Cardiac septum (tissue), 1 donor: ENCODE results near the gene GNPTG. TPM values are rescaled to one million over a fixed set of nuclear protein-coding genes. Genes with fewer than 3 reads are reported as not detected.
"Not testable (repeated sequence)": the region's sequence is repeated elsewhere in the genome, so short reads cannot be mapped to it uniquely, and the experiment has no call there.

ENCODE experiments used
- DNase-seq: peaks from one replicate; pipeline ENCODE4 v3.0.0-alpha.2; 2020; ENCODE audit warnings: low spot score
- intact Hi-C: fragments of 100-400 bp; cut with DNase I; formaldehyde crosslinking; loops from one replicate; pipeline ENCODE4 v1.14.0; 2022
- total RNA-seq: library from RNA; stranded (reverse); fragmentation: NEBNext Ultra II Directional; extraction: Animal tissue kit (Norgen Biotek cat#: 25700); gene quantifications from one replicate; pipeline ENCODE4 v1.2.1, GENCODE V29; 2021
- donor health status: DM: no; HTN: no; CAD: no.

The GNPTG gene
- total RNA-seq, 1 donor from 2014 or later: 32.3 TPM

DNA sequence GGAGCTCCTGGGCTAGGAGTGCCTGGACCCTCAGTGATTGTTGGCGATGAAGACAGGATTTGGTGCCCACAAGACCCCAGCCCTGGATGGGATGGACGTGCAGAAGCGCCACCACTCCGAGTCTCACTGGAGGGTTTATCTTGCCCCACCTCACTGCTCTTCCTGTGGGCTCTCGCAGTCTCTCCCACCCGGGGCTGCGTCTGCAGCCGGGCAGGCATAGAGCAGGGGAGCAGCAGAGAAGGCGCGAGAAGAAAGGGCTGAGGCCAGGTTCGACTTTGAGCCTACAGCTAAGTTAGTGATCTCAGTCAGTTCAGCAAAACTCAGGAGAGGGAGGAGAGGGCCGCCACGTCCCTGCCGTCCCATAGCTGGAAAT, 35.7 kb upstream of the GNPTG start:
- DNase-seq: no peak
- intact Hi-C loops: no loop called here

DNA sequence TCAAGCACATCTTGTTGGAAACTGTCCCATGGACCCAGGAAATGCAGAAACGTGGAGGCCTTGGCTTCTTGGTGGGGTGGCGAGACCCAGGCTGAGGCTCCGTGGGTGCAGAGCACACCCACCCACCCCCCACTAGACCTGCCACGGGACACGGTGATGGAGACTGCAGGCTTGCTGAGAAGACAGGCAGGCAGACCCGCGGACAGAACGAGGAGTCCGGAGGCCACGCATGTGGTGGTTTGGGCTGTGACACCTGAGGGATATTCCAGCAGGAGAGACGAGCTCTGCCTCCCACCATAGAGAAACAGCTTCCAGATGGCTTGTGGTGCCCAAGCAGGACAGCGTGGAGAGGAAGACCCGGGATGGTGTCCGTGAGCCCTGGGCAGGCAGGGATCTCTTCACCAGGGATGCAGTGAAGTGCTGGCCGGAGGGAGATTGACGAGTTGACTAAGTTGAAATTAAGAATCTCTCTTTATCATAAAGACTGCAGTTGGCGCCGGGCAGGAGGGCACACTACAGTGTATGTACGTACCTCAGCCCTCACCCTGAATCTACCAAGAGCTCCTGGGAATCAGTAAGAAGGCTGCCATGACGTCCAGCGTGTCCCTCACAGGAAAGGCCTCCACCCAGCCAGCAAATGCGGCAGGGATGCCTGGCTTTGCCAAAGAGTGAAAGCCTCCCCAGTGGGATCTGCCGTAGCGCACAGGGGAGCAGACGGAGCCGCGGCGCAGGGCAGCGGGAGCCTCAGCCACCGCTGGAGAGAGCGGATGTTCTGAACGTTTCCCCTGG, 34.1 kb upstream of the GNPTG start:
- no peak for DNase-seq
- intact Hi-C loops: no loop called here

DNA sequence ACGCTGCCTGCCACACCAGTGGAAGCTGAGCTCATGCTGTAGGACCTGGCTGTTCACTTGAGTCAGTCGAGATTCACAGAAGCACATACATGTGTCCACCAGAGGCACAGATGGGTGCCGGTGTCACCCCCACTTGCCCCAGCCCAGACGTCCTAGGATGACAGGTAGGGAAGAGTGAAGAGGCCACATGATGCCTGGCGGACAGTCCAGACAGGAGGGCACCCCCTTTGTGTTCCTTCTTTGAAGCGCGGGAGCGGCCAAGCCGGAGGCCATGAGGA, 33.5 kb upstream of the GNPTG start:
- intact Hi-C loops: no loop called here
- DNase-seq: no peak

DNA sequence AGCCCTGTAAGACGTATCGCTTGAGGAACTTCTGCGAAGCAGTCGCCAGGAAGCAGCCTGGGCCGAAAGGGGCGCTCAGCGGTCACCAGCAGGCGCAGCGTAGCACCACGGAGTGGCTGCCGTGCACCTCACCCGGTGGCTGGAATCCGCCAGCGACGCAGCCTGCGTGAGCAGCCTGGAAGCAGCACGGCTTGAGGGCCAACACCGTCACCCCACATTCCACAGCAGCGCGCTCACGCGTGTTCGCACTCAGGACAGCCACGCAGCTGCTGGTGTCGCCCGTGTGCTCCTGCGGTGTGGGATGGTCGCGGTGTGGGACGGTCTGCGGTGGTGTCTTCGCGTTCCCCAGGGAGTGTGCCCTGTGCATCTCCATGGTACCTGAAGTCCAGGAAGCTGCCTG, 32.7 kb upstream of the GNPTG start:
- DNase-seq: no peak
- intact Hi-C loops: no loop called here

DNA sequence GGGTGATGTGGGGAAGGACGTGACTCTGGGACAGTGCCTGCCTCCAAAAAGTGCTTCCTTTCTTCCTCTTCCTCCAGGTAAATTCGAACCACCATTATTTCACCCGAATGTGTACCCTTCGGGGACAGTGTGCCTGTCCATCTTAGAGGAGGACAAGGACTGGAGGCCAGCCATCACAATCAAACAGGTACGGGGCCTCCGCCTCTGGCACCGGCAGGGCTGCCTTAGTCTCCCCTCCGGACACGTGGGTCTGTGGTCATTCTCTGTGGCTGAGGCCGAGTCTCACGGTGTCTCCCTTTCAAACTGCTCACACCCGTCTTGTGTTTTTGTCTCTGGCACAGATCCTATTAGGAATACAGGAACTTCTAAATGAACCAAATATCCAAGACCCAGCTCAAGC, 31.6 kb upstream of the GNPTG start:
- intact Hi-C loops: no loop called here
- no peak for DNase-seq

DNA sequence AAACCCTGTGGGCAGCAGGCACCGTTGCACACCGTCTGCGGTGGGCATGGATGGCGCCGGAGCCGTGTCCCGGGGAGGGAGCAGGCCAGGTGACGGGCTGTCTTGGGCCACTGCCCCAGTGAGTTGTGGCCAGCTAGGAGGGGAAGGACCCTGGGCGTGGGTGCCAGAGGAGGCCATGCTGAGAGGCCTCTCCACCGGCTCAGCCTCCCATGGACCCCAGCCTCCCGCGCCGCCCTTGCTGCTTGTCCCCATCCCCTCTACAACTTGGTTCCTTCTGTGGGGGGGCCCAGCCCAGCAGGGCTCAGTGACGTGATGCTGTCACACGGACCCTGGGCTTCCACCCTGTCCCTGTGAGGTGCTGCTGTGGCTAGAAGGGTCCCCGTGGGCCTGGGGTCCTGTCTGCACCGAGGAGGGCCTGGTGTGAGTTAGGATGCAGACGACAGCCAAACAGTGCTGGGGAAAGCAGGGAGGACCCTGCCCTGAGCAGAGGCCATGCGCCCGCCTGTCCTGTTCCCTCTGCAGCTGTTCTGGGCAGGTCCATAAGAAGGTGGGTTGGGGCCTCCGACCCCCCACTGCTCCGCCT, 31.0 kb upstream of the GNPTG start:
- no peak for DNase-seq
- intact Hi-C loops: no loop called here

DNA sequence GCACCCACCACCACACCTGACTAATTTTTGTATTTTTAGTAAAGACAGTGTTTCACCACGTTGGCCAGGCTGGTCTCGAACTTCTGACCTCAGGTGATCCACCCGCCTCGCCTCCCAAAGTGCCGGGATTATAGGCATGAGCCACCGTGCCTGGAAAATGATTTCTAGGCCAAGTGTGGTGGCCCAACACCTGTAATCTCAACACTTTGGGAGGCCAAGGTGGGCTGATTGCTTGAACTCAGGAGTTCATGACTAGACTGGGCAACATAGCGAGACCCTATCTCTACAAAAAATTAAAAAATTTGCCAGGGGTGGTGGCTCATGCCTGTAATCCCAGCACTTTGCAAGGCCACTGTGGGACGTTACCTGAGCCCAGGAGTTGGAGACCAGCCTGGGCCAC, 29.3 kb upstream of the GNPTG start:
- intact Hi-C loops: no loop called here
- no peak for DNase-seq

DNA sequence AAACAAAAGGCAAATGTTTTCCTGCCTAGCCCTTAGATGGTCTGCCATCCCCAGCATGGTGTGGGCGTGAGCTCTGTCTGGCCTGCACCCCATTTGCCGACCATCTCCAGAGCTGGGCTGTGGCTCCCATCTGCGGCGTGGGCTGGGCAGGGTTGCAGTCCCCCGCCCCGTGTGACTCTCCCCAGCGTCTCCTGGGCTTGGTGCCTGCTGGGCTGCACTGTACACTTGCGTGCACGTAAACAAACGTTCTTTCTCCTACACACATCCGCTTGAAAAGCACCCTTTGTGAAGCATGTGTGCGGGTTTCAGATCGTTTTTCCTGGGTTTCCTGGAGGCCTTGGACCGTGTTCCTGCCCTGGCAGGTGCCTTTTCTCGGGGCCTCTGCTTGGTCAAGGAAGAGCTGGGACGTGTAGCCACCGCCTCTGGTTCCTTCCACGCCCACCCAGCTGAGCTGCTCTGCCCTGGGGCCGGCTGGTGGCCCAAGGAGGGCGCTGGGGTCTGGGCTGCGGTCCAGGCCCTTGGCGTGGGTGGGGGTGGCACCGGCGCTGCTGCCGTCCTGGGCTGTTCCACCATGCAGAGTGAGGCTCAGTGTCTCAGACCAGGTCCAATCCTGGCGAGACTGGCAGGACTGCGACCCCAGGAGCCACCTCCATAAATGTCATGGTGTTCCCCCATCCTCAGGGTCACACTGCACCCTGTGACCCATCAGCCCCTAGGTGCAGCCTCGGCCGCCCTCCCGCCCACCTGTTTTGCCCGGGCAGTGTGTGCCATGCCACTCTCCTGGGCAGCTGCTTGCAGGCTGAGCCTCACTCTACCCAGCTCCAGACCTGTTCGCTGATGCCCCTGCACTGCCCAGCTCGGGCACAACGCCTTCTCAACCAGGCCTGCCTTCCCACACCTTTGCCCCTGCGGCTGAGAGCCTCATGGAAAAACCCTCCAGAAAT, 28.2 kb upstream of the GNPTG start:
- no peak for DNase-seq
- intact Hi-C loops: no loop called here

DNA sequence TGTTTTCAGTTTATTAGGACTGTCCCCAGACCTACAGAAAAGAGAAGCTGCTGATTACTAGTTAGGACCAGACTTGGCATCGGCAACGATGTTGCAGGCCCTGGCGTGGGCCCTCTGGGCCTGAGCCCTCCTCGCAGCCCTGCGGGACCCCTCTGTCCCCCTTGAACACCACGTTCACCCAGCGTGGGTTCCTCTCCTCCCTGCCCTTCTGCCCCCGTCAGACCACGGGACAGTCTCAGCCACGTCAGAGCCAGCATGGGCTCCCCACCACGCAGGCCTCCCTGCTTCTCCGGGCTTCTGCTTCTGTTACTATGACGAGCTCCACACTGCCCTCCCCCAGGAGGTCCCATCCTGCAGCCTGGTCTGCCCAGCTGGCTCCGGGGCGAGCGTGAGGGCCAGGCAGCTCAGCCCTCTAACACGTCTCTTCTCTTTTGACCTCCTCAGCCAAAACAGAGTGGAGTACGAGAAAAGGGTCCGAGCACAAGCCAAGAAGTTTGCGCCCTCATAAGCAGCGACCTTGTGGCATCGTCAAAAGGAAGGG, 27.4 kb upstream of the GNPTG start:
- intact Hi-C loops: no loop called here

DNA sequence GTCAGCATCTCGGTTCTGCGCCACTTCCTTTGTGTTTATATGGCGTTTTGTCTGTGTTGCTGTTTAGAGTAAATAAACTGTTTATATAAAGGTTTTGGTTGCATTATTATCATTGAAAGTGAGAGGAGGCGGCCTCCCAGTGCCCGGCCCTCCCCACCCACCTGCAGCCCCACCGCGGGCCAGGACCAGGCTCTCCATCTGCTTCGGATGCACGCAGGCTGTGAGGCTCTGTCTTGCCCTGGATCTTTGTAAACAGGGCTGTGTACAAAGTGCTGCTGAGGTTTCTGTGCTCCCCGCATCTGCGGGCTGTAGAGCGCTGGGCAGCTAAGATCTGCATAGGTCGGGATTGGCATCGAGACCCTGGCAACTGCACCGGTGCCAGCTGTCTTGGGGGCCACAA, 26.5 kb upstream of the GNPTG start:
- no peak for DNase-seq
- intact Hi-C loops: no loop called here

More for the DNA sequence above, 27.4 kb upstream of the GNPTG start:
- DNase-seq: no peak

DNA sequence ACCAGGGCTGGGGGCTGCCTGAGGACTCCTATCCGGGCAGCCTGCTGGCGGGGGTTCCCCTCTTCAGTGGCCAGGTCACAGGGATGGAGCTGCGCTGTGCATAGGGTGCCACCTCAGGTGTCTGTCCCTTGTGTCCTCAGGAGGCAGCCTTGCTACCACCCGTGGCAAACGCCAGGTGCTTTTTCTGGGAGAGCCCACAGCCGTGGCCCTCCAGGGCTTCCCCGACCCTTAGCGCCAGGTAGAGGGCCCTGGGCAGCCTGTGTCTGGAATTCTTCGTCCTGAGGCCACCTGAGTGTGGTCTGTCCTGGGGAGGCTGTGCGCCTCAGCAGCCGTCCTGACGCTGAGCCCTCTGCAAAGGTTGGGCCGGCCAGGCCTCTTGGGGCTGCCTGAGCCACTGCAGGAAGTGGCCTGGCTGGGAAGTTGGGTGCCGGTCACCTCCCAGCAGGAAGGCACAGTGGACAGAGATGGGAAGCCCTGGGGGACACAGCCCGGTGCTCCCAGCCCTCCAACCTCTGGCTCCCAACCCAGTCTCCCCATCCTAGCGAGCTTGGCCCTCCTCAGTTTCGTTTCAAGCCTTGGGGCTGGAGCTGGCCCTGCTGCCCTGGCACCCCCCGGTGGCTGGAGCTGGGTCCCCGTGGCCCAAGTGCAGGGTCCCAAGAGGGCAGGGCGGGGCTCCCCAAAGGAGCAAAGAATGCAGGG, 25.9 kb upstream of the GNPTG start:
- intact Hi-C loops: no loop called here
- DNase-seq: no peak

DNA sequence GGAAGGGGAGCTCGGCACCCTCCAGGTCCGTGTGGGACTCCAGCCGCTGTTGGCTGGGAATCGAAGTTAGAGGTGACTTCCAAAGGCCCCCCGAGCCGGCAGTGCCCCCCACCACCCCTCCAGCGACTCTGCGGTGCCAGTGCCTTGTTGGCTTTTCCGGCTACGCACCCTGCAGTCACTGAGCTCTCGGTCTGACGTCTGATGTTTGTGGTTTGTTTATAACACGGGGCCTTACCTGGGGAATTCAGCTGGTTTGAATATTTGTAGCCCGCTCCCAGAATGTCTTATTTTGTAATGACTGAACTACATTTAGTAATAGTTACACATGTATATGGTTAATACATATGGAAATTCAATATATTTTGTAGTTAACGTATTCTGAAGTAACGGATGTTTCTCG, 25.3 kb upstream of the GNPTG start:
- intact Hi-C loops: no loop called here
- DNase-seq: no peak

DNA sequence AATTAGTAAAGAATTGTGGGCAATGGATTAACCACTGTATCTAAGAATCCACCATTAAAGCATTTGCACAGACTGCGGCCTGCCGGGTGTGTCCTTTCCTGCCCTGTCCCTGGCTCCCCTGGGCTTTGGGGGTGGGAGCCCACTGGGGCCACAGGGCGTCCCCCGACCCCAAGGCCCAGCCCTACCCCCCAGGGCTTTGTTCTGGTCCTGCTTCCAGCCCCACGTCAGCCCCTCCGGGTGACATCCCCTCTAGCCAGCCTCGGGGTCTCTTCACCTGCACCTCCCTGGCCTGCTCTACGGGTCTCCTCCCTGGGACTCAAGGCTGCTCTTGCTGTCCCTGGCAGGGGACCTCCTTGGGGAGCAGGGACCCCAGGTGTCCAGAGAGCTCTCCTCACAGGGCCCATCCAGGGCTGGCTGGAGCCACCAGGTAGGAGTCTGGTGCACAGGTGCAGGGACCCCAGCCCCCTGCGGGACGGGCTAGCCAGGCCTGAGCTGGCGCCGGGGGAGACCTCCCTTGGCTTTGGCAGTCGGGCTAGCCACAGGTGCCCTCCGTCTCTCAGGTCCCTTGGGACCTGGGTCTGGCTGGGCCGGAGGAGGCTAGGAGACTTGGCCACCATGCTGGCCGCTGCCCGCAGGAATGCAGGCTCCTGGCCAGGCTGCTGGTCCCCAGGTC, 24.6 kb upstream of the GNPTG start:
- intact Hi-C loops: no loop called here
- no peak for DNase-seq

DNA sequence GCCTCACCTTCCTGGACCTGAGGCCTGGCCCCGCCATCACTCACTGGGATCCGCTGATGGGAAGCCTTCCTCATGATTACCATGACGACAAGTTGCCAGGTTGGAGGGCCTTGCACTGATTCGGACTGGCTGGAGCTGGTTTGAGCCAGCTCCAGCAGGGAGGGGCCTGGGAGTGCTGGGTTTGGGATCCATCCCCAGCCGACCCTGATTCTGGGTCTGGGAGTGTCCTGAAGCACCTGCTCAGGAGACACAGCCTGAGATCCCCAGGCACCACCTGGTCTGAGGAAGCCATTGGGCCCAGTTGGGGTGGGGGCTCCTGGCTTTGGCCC, 24.1 kb upstream of the GNPTG start:
- intact Hi-C loops: no loop called here
- no peak for DNase-seq

DNA sequence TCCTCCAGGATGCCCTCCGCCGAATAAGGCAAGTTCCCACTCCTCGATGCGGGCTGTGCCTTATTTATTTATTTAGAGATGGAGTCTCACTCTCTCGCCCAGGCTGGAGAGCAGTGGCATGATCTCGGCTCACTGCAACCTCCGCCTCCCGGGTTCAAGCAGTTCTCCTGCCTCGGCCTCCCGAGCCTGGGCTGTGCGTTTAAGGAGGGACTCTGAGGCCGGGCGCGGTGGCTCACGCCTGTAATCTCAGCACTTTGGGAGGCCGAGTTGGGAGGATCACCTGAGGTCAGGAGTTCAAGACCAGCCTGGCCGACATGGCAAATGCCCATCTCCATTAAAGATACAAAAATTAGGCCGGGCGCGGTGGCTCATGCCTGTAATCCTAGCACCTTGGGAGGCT, 23.6 kb upstream of the GNPTG start:
- DNase-seq, intact Hi-C loops: not testable (repeated sequence)

DNA sequence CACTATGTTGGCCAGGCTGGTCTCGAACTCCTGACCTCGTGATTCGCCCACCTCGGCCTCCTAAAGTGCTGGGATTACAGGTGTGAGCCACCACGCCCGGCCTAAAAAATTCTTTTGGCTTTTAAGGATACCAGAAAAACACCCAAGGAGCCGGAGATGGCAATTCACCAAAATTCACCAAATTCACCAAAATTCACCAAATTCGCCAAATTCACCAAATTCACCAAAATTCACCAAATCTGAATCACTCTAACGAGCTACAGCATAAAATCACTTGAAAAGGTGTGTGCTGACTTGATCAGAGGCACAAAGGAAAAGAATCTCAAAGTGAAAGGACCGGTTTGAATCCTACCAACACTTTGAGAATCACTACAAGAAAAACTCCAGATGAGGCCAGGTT, 22.8 kb upstream of the GNPTG start:
- intact Hi-C loops, DNase-seq: not testable (repeated sequence)

DNA sequence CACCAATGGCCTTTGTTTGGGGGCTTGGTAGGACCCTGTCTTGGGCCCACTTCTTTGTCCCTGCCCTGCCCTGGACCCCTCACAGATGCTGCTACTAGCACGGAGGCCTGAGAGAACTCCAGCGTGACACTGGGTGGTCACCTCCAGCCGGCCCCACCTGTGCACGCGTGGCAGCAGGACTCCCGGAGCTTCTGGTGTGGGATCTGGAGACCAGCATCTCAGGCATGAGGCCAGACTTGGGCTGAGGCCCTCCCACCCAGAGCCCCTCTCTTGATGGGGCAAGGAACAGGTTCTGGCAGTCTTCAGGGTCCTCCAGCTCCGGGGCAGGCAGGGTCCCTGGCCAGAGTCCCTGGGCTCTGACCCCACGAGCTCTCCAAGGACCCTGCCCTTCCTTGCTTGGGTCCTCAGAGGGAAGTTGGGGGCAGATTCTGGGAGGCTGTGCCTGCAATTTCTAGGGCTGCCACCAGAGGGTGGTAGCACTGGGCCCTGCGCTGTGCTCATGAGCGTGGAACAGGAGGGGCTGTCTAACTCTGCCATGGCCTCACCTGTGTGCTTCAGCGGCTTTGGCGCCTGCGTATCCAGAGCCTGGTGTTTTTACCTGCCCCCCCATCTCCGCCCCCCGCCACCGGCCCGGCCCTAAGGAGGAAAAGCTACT, 21.3 kb upstream of the GNPTG start:
- intact Hi-C loops: loop anchor here (10.0 kb wide), 1 partner anchor 56 kb away; no protein-coding TSS in a partner anchor
- DNase-seq: no peak

DNA sequence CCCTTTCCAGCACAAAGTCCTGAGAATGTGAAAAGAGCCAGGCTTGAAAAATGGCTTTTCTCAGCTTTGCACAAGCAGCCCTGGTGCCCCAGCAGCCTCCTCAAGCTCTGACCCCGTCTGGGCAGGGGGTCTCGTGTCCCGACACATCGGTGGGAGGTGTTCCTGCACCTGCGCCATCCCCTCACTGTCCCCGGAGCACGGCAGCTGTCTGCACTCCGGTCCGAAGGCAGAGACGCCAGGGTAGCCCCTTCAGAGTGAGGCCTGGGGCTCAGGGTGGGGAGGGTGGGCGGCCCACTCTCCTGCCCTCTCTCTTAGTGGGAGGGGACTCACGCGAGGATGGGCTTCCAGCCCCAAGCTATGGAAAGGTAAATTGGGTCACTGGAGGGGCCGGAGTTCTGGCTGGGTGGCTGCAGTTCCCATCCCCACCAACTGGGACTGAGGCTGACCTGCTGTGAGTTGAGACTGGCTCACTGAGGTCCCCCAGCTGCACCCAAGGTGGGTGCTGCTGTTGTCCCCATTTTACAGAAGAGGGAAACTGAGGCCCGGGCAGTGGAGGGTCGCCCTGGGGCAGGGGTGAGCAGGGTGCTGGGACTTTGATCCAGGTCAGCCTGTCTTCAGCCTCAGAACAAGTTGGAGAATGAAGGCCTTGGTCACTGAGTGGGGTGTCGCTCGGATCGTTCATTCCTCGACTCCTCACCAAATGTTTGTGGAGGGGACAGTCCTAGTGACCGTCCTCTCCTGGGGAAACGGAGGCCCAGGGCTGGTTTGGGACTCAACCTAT, 20.6 kb upstream of the GNPTG start:
- intact Hi-C loops: loop anchor here (10.0 kb wide), 1 partner anchor 56 kb away; no protein-coding TSS in a partner anchor

More for the DNA sequence above, 20.6 kb upstream of the GNPTG start:
- no peak for DNase-seq
